Hematopoietic multipotent progenitor cell treated with erythropoietin and hydrocortisone succinate and interleukin-3 and kit ligand, for 4 days (in vitro differentiated cells): ENCODE data around the gene SP110.
"Not testable (repeated sequence)": the region's sequence is repeated elsewhere in the genome, so short reads cannot be mapped to it uniquely, and the experiment has no call there.

Experiments
- DNase-seq: peaks from one replicate; pipeline ENCODE4 v3.0.0-alpha.2; 2015

SP110 gene

GRCh38 chr2:230222829-230223228 lies 3.0 kb upstream of the SP110 start:
- DNase-seq = not testable (repeated sequence)

DNA sequence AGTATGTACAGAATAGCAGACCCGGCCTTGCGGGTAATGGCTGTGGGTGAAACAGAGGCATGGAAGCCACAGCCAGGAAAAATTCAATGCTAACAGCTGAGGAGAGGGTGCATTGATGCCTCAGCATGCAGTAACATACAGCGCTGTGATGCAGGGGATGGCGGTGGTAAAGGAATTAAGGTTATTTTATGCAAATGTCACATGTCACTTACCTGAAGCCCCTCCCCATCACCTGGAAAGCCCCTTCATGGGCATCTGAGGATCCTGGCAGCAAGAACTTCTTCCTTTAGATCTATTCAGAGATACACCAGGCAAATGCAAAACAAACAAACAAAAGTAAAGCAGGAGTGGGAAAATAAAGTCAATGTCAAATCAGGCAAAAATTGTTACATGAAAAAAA lies 1.7 kb upstream of the SP110 start:
- no peak for DNase-seq

- DNase-seq = no peak
Observed at GRCh38 chr2:230220347-230220969, 674 bp upstream of the SP110 start.

- peak; percentile 80 for DNase-seq
Observed at GRCh38 chr2:230218421-230218820, 1.4 kb downstream of the SP110 start.

DNA sequence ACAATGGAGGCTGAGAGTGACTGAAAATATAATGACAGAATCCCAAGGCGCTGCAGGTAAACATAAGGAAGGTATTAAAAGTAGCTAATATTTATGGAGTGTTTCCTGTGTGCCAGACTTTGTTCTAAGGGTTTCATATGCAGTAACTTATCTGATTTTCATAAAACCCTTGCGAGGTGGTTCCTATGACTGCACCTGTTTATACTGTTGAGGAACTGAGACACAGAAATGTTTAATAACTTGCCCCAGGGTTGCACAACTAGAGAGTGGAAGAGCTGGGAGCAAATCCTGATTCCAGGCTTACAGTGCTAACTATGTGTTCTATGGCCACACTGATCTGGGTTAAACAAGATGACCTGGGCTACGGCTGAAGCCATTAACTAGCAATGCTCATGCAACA lies 2.4 kb downstream of the SP110 start:
- DNase-seq = no peak

- DNase-seq = peak; percentile 87
Observed at GRCh38 chr2:230216489-230216888, 3.3 kb downstream of the SP110 start.

- peak; percentile 33 for DNase-seq
Observed at GRCh38 chr2:230209422-230210051, 10.2 kb downstream of the SP110 start.

DNA sequence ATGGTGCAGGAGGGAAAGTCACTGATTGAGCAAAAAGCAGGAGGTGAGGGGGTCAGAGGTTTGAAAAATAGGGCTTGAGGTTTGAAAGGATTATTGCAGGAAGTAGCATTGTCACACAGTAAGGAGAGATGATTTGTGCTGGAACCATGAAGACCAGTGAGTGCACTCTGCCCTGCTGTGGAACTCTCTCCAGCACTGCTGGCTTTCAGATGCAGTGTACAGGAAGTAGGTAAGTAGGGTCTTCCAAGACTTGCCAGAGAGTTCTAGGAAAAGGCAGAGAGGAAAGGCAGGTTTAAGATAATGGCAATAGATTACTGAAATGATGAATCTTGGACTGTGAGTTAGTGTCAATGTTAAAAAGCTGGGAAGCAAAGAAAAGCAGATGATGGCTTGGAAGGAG lies 11.2 kb downstream of the SP110 start:
- DNase-seq = no peak

DNA sequence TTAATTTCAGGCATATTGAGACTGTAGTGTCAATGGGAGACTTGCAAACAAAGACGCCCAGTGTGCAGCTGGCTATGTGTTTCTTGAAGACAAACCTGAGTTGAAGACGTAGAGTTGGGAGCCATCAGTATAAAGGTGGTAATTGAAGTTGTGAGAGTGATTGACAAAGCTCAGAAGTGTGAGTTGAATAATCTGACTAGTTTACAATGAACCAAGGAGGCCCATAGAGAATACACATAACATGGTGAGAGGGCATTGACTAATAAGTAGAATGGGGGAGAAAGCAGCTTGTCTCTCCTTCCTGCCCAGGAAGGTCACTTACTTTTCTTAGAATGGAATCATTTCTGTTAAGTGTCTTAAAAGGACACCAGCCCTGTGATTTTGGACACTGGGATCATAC lies 14.1 kb downstream of the SP110 start:
- DNase-seq = no peak

DNA sequence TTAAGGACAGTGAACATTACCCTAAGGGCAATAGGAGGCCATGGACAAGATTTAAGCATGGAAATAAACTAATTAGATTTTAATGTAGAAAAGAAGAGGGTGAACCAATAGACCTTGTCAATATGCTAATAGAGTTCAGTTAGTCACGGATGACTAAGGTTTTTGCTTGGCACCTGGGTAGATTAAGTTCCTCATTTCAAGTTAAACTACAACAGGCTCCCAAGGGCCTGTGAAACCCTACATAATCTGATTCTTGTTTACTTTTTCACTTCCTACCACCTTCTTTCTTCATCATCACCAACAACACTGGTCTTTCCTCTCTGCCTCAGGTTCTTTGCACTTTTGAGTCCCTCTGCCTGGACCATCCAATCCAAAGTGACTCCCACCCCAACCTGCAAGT lies 14.8 kb downstream of the SP110 start:
- peak; percentile 46 for DNase-seq

DNA sequence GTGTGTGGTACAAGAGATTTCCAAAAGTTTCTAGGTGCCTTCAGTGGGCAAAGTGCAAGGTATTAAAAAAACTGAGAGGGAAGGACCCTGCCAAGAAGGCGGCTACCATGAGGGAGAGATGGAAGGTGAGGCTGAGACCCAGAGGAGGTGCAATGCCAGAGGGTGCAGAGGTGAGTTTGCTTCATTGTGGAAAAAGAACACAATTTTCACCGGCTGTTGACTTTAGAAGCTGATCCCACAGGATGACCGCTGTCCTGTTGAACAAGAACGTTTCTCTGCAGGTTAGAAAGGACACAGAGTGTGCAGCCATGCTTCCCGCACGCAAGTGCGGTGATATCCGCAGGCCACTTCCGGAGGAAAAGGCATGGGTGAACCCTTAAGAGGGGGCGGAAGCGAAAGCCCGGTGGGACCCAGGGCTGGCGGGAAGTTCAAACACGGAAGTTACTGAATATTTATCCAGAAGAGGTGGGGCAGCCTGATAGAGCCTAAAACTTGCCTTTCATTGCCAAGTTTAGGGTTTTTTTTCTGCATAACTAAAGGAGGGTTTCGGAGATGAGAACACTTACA lies 16.6 kb downstream of the SP110 start:
- no peak for DNase-seq

- DNase-seq = no peak
Observed at GRCh38 chr2:230202430-230203109, 17.2 kb downstream of the SP110 start.

- DNase-seq = no peak
Observed at GRCh38 chr2:230184727-230185578, 34.8 kb downstream of the SP110 start.

GRCh38 chr2:230181195-230181594 lies 38.6 kb downstream of the SP110 start:
- DNase-seq = no peak

DNA sequence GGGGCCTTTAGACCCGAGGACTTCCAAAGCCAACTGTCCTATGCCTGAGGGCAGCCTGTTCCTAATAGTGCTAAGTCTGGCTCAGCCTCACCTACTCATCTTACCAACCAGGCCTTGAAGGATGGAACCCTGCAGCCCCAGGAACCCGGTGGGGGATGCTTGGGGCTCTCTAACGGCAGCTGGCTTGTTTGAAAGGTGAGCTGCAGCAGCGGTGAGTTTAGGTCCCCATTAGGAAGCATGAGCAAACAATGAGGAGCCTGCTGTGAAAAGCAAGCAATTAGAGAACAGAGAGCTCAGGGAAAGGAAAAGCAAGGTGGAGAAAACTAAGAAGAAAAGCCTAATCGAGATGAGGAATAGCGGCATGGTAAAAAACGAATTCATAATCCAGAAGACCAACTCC lies 39.9 kb downstream of the SP110 start:
- no peak for DNase-seq

DNA sequence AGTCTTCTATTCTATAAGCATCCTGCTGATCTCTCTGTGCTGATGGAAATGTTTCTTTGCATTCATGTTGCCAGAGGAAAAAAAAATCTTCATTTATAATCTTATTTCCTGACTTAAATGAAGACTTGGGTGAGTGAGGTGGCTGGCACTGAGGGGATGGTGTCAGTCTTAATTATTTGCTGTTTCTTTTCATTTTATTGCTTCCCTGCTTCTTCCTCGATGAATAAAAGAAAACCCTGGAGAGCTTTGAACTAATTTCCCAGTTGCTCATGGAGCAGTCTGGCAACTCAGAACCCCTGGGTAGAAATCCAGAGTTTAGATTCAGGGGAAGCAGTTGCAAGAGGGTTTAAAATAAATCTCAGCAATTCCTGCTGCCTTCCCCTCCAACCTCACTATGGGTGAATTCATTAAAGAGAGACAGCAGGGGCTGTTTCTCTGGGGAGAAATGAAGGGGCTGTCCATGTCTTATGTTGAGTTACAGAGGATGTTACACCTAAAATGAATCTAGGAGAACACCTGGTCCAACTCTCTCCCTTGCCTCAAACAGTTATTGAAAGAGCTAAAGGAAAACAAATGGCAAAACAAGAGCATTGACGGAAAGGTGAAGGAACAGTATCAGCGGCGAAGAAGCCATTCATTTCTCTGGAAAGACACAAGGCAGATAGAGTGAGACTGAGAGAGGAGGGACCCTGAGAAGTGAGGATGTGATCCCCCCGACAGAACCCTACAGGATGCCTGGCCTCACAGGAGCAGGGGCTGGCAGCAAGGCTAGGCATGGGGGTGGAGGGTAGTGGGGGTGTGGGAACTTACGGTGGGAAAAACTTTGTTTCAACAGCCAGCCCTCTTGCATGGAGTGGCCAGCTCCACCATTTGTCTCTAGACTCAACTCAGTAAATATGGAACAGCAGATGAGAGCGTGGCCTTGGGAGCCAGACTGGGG lies 41.0 kb downstream of the SP110 start:
- DNase-seq = no peak

DNA sequence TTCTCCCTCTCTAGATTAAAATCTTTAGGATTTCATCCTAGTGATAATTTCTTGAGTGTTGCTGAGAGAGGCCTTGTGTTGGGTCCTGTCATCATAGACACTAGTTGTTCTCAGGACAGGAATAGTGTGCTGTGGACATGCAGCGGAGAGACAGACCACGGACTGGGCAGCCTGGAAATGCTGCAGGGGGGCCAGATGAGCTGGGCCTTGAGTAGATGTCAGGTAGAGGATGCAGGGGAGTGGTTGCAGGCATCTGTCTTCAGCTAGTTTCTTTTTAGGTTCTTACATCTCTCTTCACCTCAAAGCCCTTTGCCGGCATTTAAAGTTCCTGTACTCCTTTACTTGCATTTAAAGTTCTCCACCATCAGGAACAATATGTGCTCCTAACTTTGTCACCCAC lies 42.8 kb downstream of the SP110 start:
- DNase-seq = no peak

DNA sequence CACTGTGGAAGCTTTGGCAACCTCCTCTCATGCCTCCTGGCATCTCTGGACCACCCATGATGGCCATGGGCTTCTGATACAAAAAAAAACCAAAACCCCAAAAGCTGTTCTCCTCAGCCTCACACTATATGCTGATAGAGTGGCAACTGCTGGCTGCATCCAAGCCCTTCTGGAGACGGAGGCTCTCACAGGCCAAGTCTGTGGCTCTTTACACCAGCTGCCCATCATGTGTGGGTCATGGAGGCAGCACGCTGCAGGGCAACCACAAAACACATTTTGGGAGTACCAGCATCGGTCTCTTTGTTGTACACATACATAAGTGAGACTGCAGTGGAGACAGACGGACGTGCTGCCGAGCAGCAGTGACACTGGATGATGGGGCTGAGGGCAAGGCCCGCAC lies 45.3 kb downstream of the SP110 start:
- no peak for DNase-seq

DNA sequence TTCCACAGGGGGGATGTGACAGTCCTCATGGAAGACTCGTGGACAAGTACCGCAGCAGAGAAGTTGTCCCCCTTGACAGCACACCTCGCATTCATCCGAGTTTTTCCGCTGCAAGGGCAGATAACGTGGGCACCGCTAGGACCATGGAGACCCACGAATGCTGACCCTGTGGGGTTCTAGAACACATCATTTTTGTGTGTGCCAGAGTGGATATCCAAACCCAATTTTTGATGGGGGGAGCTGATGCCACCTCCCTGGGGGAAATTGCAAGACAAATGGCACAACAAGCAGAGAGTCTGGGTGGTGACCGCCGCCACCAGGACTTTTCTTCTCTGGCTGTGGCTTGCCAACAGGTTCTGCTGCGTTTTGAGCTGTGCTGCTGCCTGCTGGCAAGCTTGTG lies 46.9 kb downstream of the SP110 start:
- no peak for DNase-seq

GRCh38 chr2:230172156-230172555 lies 47.6 kb downstream of the SP110 start:
- DNase-seq = no peak

DNA sequence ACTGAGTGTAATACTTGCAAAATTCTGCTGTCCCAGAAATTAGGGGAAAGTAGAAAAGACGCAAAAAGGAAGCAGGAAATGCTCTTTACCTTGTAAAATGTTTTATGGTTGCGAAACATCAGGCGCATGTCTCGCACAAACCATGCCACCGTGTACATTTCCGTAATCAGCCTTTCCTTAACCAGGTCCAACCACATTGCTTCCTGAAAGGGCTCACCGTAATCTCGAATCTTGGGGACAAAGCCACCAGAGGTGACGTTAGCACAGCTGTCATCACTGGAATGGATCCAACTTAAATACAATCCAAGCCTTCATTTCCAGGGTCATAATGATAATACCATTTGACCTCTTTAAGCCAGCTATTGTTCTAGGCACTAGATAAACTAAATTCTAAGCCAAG lies 49.3 kb downstream of the SP110 start:
- peak; percentile 80 for DNase-seq

DNA sequence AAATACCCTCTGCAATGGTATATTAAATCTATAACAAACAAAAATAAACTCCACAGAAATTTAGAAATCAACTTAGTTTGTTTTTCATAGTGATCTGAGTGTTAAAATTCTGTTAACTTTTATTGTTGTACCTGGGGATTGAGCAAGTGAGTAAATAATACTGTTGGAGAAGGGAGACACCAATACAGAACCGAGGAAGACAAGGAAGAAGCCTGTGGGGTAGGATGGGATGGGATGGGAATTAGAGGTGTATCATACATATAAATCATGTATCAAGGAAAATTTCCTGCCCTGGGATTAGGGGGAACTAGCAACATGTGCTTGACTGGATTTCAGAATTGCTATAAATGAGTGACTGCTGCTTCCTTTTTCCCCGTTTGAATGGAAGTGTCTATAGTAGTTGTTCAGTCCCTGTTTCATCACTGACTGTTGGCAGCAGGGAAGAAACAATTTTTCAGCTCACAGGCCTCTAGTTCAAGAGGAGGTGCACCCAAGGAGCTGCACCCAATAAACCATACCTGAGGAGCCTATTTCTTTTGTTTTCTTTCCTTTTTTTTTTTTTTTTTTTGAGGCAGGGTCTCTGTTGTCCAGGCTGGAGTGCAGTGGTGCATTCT lies 53.1 kb downstream of the SP110 start:
- DNase-seq = no peak
